ENCODE data around the gene ZC2HC1C. TPM values are rescaled to one million over a fixed set of nuclear protein-coding genes. Genes with fewer than 3 reads are reported as not detected.
A peak's percentile ranks its signal among the peaks of the same experiment; 100 is the strongest.

Gene ZC2HC1C
- 1 to 10 TPM; 1.6 to 9.3 (median 3.2) TPM for total RNA-seq

GRCh38 chr14:75069121-75069810 lies at the start of gene ZC2HC1C:
ZC2HC1C (plus strand) TSS chr14:75069641; CDS start chr14:75070574, 933 bp downstream.
- H3K4me1 ChIP-seq (replicated peaks in 1 of 2) = peaks cover 5 to 12% of the 10 kb centered on the region in 2 donors
- H3K4me3 ChIP-seq = peak within 1 kb of the TSS; percentile 47 to 60 (median 56)
- H3K27ac ChIP-seq = peak within 1 kb of the TSS; percentile 32 to 65
- ATAC-seq (replicated peaks in 6 of 8) = peak; percentile 87 to 94 (median 89)
- WGBS, 10 experiments = 0 to 4% (median 0%) methylated on average over 4 to 20 of the region's 58 CpGs; no CpG with 5 or more reads in 5 of the 10 experiments
- in situ Hi-C loops (cut with MboI; ENCODE audit: low pct_unique_long_range_greater_than_20kb in 2 of 9, low sequenced_read_pairs in 9 of 9, unreplicated experiment in 9 of 9) = no loop called here

- H3K4me1 ChIP-seq (replicated peaks in 1 of 2) = no peaks in the 10 kb centered on the region
- 59 to 100% (median 85%) methylated on average over 3 to 8 of the region's 8 CpGs for WGBS, 10 experiments
- in situ Hi-C loops (cut with MboI; ENCODE audit: low pct_unique_long_range_greater_than_20kb in 2 of 9, low sequenced_read_pairs in 9 of 9, unreplicated experiment in 9 of 9) = no loop called here
- ATAC-seq (replicated peaks in 6 of 8) = no peak
- no peak overlapping the region for H3K27ac ChIP-seq
- no peak overlapping the region for H3K4me3 ChIP-seq
These were observed 46.8 kb upstream of the ZC2HC1C start for GRCh38 chr14:75022655-75023054.

- no peaks in the 10 kb centered on the region for H3K4me1 ChIP-seq (replicated peaks in 1 of 2)
- in situ Hi-C loops (cut with MboI; ENCODE audit: low pct_unique_long_range_greater_than_20kb in 2 of 9, low sequenced_read_pairs in 9 of 9, unreplicated experiment in 9 of 9) = no loop called here
- H3K27ac ChIP-seq = no peak overlapping the region
- no peak overlapping the region for H3K4me3 ChIP-seq
- ATAC-seq (replicated peaks in 6 of 8) = no peak
- WGBS, 10 experiments = 80 to 100% (median 95%) methylated on average over 1 of the region's 1 CpG; no CpG with 5 or more reads in 4 of the 10 experiments
These were observed 46.3 kb upstream of the ZC2HC1C start for GRCh38 chr14:75023108-75023507.

GRCh38 chr14:75025082-75025481 lies 44.4 kb upstream of the ZC2HC1C start:
- no peak overlapping the region for H3K27ac ChIP-seq
- no peaks in the 10 kb centered on the region for H3K4me1 ChIP-seq (replicated peaks in 1 of 2)
- in situ Hi-C loops (cut with MboI; ENCODE audit: low pct_unique_long_range_greater_than_20kb in 2 of 9, low sequenced_read_pairs in 9 of 9, unreplicated experiment in 9 of 9) = no loop called here
- 53 to 100% (median 89%) methylated on average over 2 to 4 of the region's 4 CpGs; no CpG with 5 or more reads in 1 of the 10 experiments for WGBS, 10 experiments
- peak in 1 of 8 experiments; percentile 47 for ATAC-seq (replicated peaks in 6 of 8)
- no peak overlapping the region for H3K4me3 ChIP-seq

GRCh38 chr14:75025876-75026275 lies 43.6 kb upstream of the ZC2HC1C start:
- Histone ChIP-seq H3K27ac (no peak overlapping the region), H3K4me3 (no peak overlapping the region), H3K4me1 (replicated peaks in 1 of 2) (no peaks in the 10 kb centered on the region)
- in situ Hi-C loops (cut with MboI; ENCODE audit: low pct_unique_long_range_greater_than_20kb in 2 of 9, low sequenced_read_pairs in 9 of 9, unreplicated experiment in 9 of 9) = no loop called here
- 82 to 100% (median 88%) methylated on average over 1 to 2 of the region's 2 CpGs for WGBS, 10 experiments
- ATAC-seq (replicated peaks in 6 of 8) = no peak

- Histone ChIP-seq H3K4me3 (no peak overlapping the region), H3K4me1 (replicated peaks in 1 of 2) (no peaks in the 10 kb centered on the region), H3K27ac (no peak overlapping the region)
- ATAC-seq (replicated peaks in 6 of 8) = no peak
- 0% methylated on average over 1 of the region's 1 CpG; no CpG with 5 or more reads in 6 of the 10 experiments for WGBS, 10 experiments
- in situ Hi-C loops (cut with MboI; ENCODE audit: low pct_unique_long_range_greater_than_20kb in 2 of 9, low sequenced_read_pairs in 9 of 9, unreplicated experiment in 9 of 9) = no loop called here
These were observed 39.3 kb upstream of the ZC2HC1C start for GRCh38 chr14:75030147-75030546.

GRCh38 chr14:75032939-75033338 lies 36.5 kb upstream of the ZC2HC1C start:
- Histone ChIP-seq H3K4me3 (no peak overlapping the region), H3K4me1 (replicated peaks in 1 of 2) (no peaks in the 10 kb centered on the region), H3K27ac (no peak overlapping the region)
- ATAC-seq (replicated peaks in 6 of 8) = no peak
- in situ Hi-C loops (cut with MboI; ENCODE audit: low pct_unique_long_range_greater_than_20kb in 2 of 9, low sequenced_read_pairs in 9 of 9, unreplicated experiment in 9 of 9) = no loop called here
- 0 to 100% (median 96%) methylated on average over 1 to 2 of the region's 2 CpGs; no CpG with 5 or more reads in 2 of the 10 experiments for WGBS, 10 experiments

GRCh38 chr14:75040507-75040906 lies 28.9 kb upstream of the ZC2HC1C start:
- ATAC-seq (replicated peaks in 6 of 8) = no peak
- in situ Hi-C loops (cut with MboI; ENCODE audit: low pct_unique_long_range_greater_than_20kb in 2 of 9, low sequenced_read_pairs in 9 of 9, unreplicated experiment in 9 of 9) = no loop called here
- no peak overlapping the region for H3K27ac ChIP-seq

GRCh38 chr14:75040959-75041358 lies 28.5 kb upstream of the ZC2HC1C start:
- no peak for ATAC-seq (replicated peaks in 6 of 8)
- H3K27ac ChIP-seq = no peak overlapping the region

More at GRCh38 chr14:75040507-75040906, 28.9 kb upstream of the ZC2HC1C start:
- 83 to 100% (median 100%) methylated on average over 1 of the region's 1 CpG; no CpG with 5 or more reads in 1 of the 10 experiments for WGBS, 10 experiments
- no peaks in the 10 kb centered on the region for H3K4me1 ChIP-seq (replicated peaks in 1 of 2)
- no peak overlapping the region for H3K4me3 ChIP-seq

GRCh38 chr14:75041613-75042012 lies 27.8 kb upstream of the ZC2HC1C start:
- Histone ChIP-seq H3K27ac (no peak overlapping the region), H3K4me3 (no peak overlapping the region), H3K4me1 (replicated peaks in 1 of 2) (no peaks in the 10 kb centered on the region)
- in situ Hi-C loops (cut with MboI; ENCODE audit: low pct_unique_long_range_greater_than_20kb in 2 of 9, low sequenced_read_pairs in 9 of 9, unreplicated experiment in 9 of 9) = no loop called here
- 60 to 100% (median 99%) methylated on average over 1 to 4 of the region's 4 CpGs for WGBS, 10 experiments
- no peak for ATAC-seq (replicated peaks in 6 of 8)

More at GRCh38 chr14:75040959-75041358, 28.5 kb upstream of the ZC2HC1C start:
- Histone ChIP-seq H3K4me3 (no peak overlapping the region), H3K4me1 (replicated peaks in 1 of 2) (no peaks in the 10 kb centered on the region)
- 80 to 100% (median 100%) methylated on average over 1 to 2 of the region's 2 CpGs; no CpG with 5 or more reads in 4 of the 10 experiments for WGBS, 10 experiments
- in situ Hi-C loops (cut with MboI; ENCODE audit: low pct_unique_long_range_greater_than_20kb in 2 of 9, low sequenced_read_pairs in 9 of 9, unreplicated experiment in 9 of 9) = no loop called here

- no peak overlapping the region for H3K4me3 ChIP-seq
- in situ Hi-C loops (cut with MboI; ENCODE audit: low pct_unique_long_range_greater_than_20kb in 2 of 9, low sequenced_read_pairs in 9 of 9, unreplicated experiment in 9 of 9) = no loop called here
- peak in 3 of 8 experiments; percentile 42 to 81 (median 45) for ATAC-seq (replicated peaks in 6 of 8)
- WGBS, 10 experiments = 0 to 100% (median 74%) methylated on average over 1 to 6 of the region's 6 CpGs; no CpG with 5 or more reads in 1 of the 10 experiments
- no peaks in the 10 kb centered on the region for H3K4me1 ChIP-seq (replicated peaks in 1 of 2)
- H3K27ac ChIP-seq = no peak overlapping the region
These were observed 27.4 kb upstream of the ZC2HC1C start for GRCh38 chr14:75042035-75042434.

- Histone ChIP-seq H3K27ac (no peak overlapping the region), H3K4me1 (replicated peaks in 1 of 2) (no peaks in the 10 kb centered on the region), H3K4me3 (no peak overlapping the region)
- WGBS, 10 experiments = 0 to 83% (median 47%) methylated on average over 1 to 2 of the region's 2 CpGs
- ATAC-seq (replicated peaks in 6 of 8) = no peak
- in situ Hi-C loops (cut with MboI; ENCODE audit: low pct_unique_long_range_greater_than_20kb in 2 of 9, low sequenced_read_pairs in 9 of 9, unreplicated experiment in 9 of 9) = no loop called here
These were observed 25.1 kb upstream of the ZC2HC1C start for GRCh38 chr14:75044322-75044721.

GRCh38 chr14:75044752-75045151 lies 24.7 kb upstream of the ZC2HC1C start:
- H3K27ac ChIP-seq = no peak overlapping the region
- 19 to 100% (median 87%) methylated on average over 1 to 5 of the region's 8 CpGs for WGBS, 10 experiments
- in situ Hi-C loops (cut with MboI; ENCODE audit: low pct_unique_long_range_greater_than_20kb in 2 of 9, low sequenced_read_pairs in 9 of 9, unreplicated experiment in 9 of 9) = no loop called here
- H3K4me1 ChIP-seq (replicated peaks in 1 of 2) = no peaks in the 10 kb centered on the region
- H3K4me3 ChIP-seq = no peak overlapping the region
- ATAC-seq (replicated peaks in 6 of 8) = peak in 1 of 8 experiments; percentile 57

- H3K4me1 ChIP-seq (replicated peaks in 1 of 2) = peaks cover 0 to 6% of the 10 kb centered on the region in 2 donors
- ATAC-seq (replicated peaks in 6 of 8) = no peak
- in situ Hi-C loops (cut with MboI; ENCODE audit: low pct_unique_long_range_greater_than_20kb in 2 of 9, low sequenced_read_pairs in 9 of 9, unreplicated experiment in 9 of 9) = no loop called here
- WGBS, 10 experiments = 86 to 100% (median 93%) methylated on average over 1 to 5 of the region's 5 CpGs; no CpG with 5 or more reads in 4 of the 10 experiments
- no peak overlapping the region for H3K4me3 ChIP-seq
- H3K27ac ChIP-seq = no peak overlapping the region
These were observed 23.2 kb upstream of the ZC2HC1C start for GRCh38 chr14:75046275-75046674.

Data from motor neuron (in vitro differentiated cells).